Coronary artery (tissue), 2 donors: Measurements from ENCODE around the gene DNAJC5.
"Not testable (repeated sequence)": the region's sequence is repeated elsewhere in the genome, so short reads cannot be mapped to it uniquely, and the experiment has no call there.

Experiments
- DNase-seq: peaks from one replicate; pipeline ENCODE4 v3.0.0-alpha.2; 2017; ENCODE audit warnings: low spot score
- H3K27ac ChIP-seq, 2 donors: fragments of 200-600 bp; sonication (generic); one replicate each; pipeline ENCODE4 v1.5.1; 2016 to 2019
- H3K4me3 ChIP-seq: fragments of 200-600 bp; sonication (generic); 2 replicates; pipeline ENCODE4 v1.5.1; 2016; ENCODE audit warnings: mild to moderate bottlenecking, moderate library complexity
- CTCF ChIP-seq: fragments of 200-600 bp; sonication (generic); IDR thresholded peaks from one replicate; pipeline ENCODE4 v1.5.1; 2019; ENCODE audit warnings: antibody characterized with exemption

The DNAJC5 gene

GRCh38 chr20:63876489-63877036 is 18.4 kb upstream of the DNAJC5 start:
- TF ChIP-seq CTCF = no peak
- Histone ChIP-seq H3K27ac (no peak overlapping the region), H3K4me3 (no peak overlapping the region)
- no peak for DNase-seq

- TF ChIP-seq CTCF = no peak
- DNase-seq = no peak
- Histone ChIP-seq H3K27ac (no peak overlapping the region), H3K4me3 (no peak overlapping the region)
Measured at GRCh38 chr20:63877755-63878470, 17.0 kb upstream of the DNAJC5 start.

GRCh38 chr20:63878899-63879663 is 15.8 kb upstream of the DNAJC5 start:
- DNase-seq = no peak
- TF ChIP-seq CTCF = no peak
- Histone ChIP-seq H3K27ac (no peak overlapping the region), H3K4me3 (no peak overlapping the region)

- not testable (repeated sequence) for H3K27ac ChIP-seq, DNase-seq, H3K4me3 ChIP-seq
Measured at GRCh38 chr20:63880901-63881300, 14.0 kb upstream of the DNAJC5 start.

GRCh38 chr20:63881451-63882226 is 13.3 kb upstream of the DNAJC5 start:
- TF ChIP-seq CTCF = no peak
- no peak overlapping the region for H3K4me3 ChIP-seq
- no peak overlapping the region for H3K27ac ChIP-seq
- no peak for DNase-seq

GRCh38 chr20:63882257-63883200 is 12.4 kb upstream of the DNAJC5 start:
- no peak for TF ChIP-seq CTCF
- H3K27ac ChIP-seq = no peak overlapping the region

More at GRCh38 chr20:63882257-63883200, 12.4 kb upstream of the DNAJC5 start:
- H3K4me3 ChIP-seq = no peak overlapping the region
- DNase-seq = no peak
